ENCODE results near the gene GAPVD1.

The GAPVD1 gene

DNA sequence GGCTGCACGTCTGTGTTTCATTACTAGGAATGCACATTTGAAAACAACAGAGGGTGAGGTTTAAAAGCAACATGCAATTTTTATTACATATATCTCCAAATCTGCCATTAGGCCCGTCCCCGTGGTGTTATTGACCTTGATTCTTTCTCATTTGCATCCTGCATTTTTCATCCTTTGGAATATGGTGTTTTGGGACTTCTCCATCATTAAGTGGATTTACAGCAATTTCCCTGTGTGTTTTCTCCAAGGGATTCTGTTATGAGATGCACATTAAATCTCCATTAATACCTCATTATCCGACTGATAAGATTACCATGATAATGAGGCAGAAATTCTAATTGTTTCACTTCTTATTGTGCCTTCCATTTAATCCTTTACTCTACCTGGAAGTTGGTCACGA lies 117.6 kb downstream of the GAPVD1 start:
- no peaks in the 10 kb centered on the region for H3K27me3 ChIP-seq (ENCODE audit: control insufficient read depth in 2 of 2, insufficient read depth in 2 of 2, low read length in 2 of 2)
- H3K36me3 ChIP-seq (ENCODE audit: control insufficient read depth in 2 of 2, insufficient read depth in 2 of 2, low read length in 2 of 2), result no peaks in the 10 kb centered on the region
- H3K9me3 ChIP-seq (ENCODE audit: control insufficient read depth in 2 of 2, low read length in 2 of 2), result no peaks in the 10 kb centered on the region
- no peak overlapping the region for H3K27ac ChIP-seq (ENCODE audit: low read depth in 2 of 2, low read length in 2 of 2)
- H3K4me3 ChIP-seq (ENCODE audit: low read length in 2 of 2), result no peak overlapping the region
- no peak overlapping the region for H3K9ac ChIP-seq (ENCODE audit: low read depth in 1 of 2, low read length in 2 of 2)
- H3K4me1 ChIP-seq (ENCODE audit: control insufficient read depth in 2 of 2, insufficient read depth in 2 of 2, low read length in 2 of 2), result peaks cover 4 to 5% of the 10 kb centered on the region in 2 donors

DNA sequence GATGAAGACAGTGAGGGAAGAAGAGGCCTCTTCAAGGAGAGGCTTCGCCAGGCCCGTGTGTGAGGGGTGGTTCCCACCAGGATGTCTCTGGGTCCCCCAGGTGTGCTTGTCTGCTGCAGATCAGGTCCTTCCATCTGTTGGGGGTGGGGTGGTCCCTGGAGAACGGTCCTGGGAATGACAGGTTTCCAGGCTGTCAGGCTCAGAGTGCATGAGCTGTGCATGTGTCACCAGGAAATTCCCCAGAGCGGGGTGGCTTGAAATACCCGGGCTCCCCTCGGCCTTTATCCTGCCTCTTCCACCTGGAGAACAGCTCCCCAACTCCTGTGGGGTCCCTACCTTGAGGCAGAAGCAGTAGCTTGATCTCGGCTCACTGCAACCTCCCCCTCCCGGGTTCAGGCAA lies 118.8 kb downstream of the GAPVD1 start:
- no peaks in the 10 kb centered on the region for H3K9me3 ChIP-seq (ENCODE audit: control insufficient read depth in 2 of 2, low read length in 2 of 2)
- no peak overlapping the region for H3K4me3 ChIP-seq (ENCODE audit: low read length in 2 of 2)
- H3K9ac ChIP-seq (ENCODE audit: low read depth in 1 of 2, low read length in 2 of 2), result no peak overlapping the region
- H3K4me1 ChIP-seq (ENCODE audit: control insufficient read depth in 2 of 2, insufficient read depth in 2 of 2, low read length in 2 of 2), result no peaks in the 10 kb centered on the region
- no peaks in the 10 kb centered on the region for H3K27me3 ChIP-seq (ENCODE audit: control insufficient read depth in 2 of 2, insufficient read depth in 2 of 2, low read length in 2 of 2)
- no peaks in the 10 kb centered on the region for H3K36me3 ChIP-seq (ENCODE audit: control insufficient read depth in 2 of 2, insufficient read depth in 2 of 2, low read length in 2 of 2)
- H3K27ac ChIP-seq (ENCODE audit: low read depth in 2 of 2, low read length in 2 of 2), result no peak overlapping the region

DNA sequence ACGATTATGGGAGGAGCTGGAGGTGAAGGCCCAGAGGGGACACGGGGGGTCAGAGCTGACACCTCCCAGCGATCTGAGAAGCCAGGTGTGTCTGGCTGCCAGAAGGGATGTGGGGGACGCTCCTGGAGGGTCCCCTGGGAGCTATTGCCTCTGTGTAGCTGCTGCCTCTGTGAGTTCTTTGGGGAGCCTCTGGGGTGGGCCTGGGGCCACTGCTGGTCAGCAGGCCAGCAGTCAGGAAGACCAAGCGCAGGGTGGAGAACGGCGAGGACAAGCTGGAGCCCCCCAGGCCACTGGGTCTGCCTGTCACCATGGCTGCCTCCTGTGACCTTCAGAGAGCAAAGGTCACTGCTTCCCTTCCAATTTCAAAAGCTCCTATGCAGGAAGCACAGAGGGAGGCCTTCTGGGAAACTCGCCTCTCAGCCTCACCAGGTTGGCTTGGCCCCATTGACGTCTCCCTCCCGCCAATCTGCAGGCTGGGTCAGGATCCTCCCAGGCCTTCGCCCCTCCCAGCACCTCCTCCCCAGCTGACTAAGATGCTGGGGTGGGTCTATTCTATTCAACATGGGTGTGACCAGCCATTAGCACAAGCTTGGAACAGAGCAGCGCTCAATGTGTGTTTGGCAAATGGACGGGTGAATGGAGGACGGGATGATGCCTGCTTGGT lies 126.4 kb downstream of the GAPVD1 start:
- no peak overlapping the region for H3K4me3 ChIP-seq (ENCODE audit: low read length in 2 of 2)
- no peak overlapping the region for H3K9ac ChIP-seq (ENCODE audit: low read depth in 1 of 2, low read length in 2 of 2)
- no peaks in the 10 kb centered on the region for H3K9me3 ChIP-seq (ENCODE audit: control insufficient read depth in 2 of 2, low read length in 2 of 2)
- H3K27ac ChIP-seq (ENCODE audit: low read depth in 2 of 2, low read length in 2 of 2), result no peak overlapping the region
- H3K36me3 ChIP-seq (ENCODE audit: control insufficient read depth in 2 of 2, insufficient read depth in 2 of 2, low read length in 2 of 2), result no peaks in the 10 kb centered on the region
- no peaks in the 10 kb centered on the region for H3K27me3 ChIP-seq (ENCODE audit: control insufficient read depth in 2 of 2, insufficient read depth in 2 of 2, low read length in 2 of 2)
- no peaks in the 10 kb centered on the region for H3K4me1 ChIP-seq (ENCODE audit: control insufficient read depth in 2 of 2, insufficient read depth in 2 of 2, low read length in 2 of 2)

DNA sequence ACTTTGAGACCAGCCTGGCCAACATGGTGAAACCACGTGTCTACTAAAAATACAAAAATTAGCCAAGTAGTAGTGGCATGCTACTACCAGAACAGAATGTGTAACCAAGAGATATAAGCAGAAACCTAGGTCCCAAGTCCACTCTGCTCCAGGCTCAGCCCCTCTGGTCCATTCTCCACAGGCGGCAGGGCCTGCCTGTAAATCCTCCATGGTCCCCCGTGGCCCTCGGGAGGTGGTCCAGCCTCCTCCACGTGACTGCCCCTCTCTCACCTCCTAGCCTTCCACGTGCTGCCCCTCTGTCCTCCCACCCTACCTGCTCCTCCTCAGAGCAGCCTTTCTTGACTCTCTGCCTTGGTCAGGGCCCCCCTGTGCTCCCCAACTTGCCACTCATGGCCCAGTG lies 127.4 kb downstream of the GAPVD1 start:
- H3K9me3 ChIP-seq (ENCODE audit: control insufficient read depth in 2 of 2, low read length in 2 of 2), result no peaks in the 10 kb centered on the region

DNA sequence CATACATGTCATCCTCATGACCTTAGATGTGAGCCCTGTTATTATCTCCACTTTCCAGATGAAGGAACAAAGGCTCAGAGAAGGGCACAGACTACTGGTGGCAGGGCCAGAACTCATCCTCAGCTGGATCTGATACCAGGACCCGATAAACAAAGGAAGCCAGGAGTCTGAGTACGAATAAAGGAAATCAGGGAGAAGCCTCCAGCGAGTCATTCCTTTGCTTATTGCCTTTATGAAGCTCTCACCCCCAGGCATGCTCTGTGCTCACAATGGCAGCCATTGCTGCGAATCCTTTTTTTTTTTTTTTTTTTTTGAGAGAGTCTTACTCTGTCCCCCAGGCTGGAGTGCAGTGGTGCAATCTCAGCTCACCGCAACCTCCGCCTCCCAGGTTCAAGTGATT lies 130.1 kb downstream of the GAPVD1 start:
- Histone ChIP-seq H3K27ac (ENCODE audit: low read depth in 2 of 2, low read length in 2 of 2) (no peak overlapping the region), H3K9me3 (ENCODE audit: control insufficient read depth in 2 of 2, low read length in 2 of 2) (no peaks in the 10 kb centered on the region), H3K4me3 (ENCODE audit: low read length in 2 of 2) (no peak overlapping the region), H3K27me3 (ENCODE audit: control insufficient read depth in 2 of 2, insufficient read depth in 2 of 2, low read length in 2 of 2) (no peaks in the 10 kb centered on the region), H3K36me3 (ENCODE audit: control insufficient read depth in 2 of 2, insufficient read depth in 2 of 2, low read length in 2 of 2) (no peaks in the 10 kb centered on the region), H3K9ac (ENCODE audit: low read depth in 1 of 2, low read length in 2 of 2) (no peak overlapping the region), H3K4me1 (ENCODE audit: control insufficient read depth in 2 of 2, insufficient read depth in 2 of 2, low read length in 2 of 2) (no peaks in the 10 kb centered on the region)

More for the DNA sequence above, 127.4 kb downstream of the GAPVD1 start:
- H3K36me3 ChIP-seq (ENCODE audit: control insufficient read depth in 2 of 2, insufficient read depth in 2 of 2, low read length in 2 of 2), result no peaks in the 10 kb centered on the region
- no peak overlapping the region for H3K4me3 ChIP-seq (ENCODE audit: low read length in 2 of 2)
- no peak overlapping the region for H3K9ac ChIP-seq (ENCODE audit: low read depth in 1 of 2, low read length in 2 of 2)
- H3K27me3 ChIP-seq (ENCODE audit: control insufficient read depth in 2 of 2, insufficient read depth in 2 of 2, low read length in 2 of 2), result no peaks in the 10 kb centered on the region
- no peaks in the 10 kb centered on the region for H3K4me1 ChIP-seq (ENCODE audit: control insufficient read depth in 2 of 2, insufficient read depth in 2 of 2, low read length in 2 of 2)
- H3K27ac ChIP-seq (ENCODE audit: low read depth in 2 of 2, low read length in 2 of 2), result no peak overlapping the region

DNA sequence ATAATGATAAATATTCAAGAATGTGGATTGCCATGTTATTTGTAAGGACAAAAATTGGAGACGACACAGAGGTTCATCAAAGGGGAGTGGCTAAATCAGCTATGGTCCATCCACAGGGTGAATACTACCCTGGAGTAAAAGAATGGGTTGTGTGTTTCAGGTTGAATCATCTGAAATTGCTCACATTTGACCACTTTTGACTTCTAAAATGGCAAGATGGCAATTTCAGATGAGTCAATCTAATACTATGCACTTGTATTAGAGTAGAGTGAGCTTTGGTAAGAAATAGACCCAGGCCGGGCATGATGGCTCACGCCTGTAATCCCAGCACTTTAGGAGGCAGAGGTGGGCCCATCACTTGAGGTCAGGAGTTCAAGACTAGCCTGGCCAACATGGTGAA lies 131.8 kb downstream of the GAPVD1 start:
- Histone ChIP-seq H3K36me3 (ENCODE audit: control insufficient read depth in 2 of 2, insufficient read depth in 2 of 2, low read length in 2 of 2) (no peaks in the 10 kb centered on the region), H3K27me3 (ENCODE audit: control insufficient read depth in 2 of 2, insufficient read depth in 2 of 2, low read length in 2 of 2) (no peaks in the 10 kb centered on the region), H3K4me3 (ENCODE audit: low read length in 2 of 2) (no peak overlapping the region), H3K9ac (ENCODE audit: low read depth in 1 of 2, low read length in 2 of 2) (no peak overlapping the region), H3K9me3 (ENCODE audit: control insufficient read depth in 2 of 2, low read length in 2 of 2) (no peaks in the 10 kb centered on the region), H3K27ac (ENCODE audit: low read depth in 2 of 2, low read length in 2 of 2) (no peak overlapping the region), H3K4me1 (ENCODE audit: control insufficient read depth in 2 of 2, insufficient read depth in 2 of 2, low read length in 2 of 2) (no peaks in the 10 kb centered on the region)

DNA sequence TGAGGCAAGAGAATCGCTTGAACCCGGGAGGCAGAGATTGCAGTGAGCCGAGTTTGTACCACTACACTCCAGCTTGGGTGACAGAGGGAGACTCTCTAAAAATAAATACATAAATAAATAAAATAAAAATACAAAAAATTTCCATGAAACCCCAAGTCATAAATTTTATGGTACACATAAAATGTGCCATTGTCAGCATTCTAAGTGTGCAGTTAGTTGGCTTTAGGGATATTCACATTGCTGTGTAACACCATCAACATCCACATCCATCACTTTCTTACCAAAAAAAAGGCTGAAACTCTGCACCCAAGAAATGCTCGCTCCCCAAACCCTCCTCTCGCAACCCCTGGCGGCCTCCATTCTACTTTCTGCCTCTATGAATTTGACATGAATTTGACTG lies 135.2 kb downstream of the GAPVD1 start:
- H3K4me3 ChIP-seq (ENCODE audit: low read length in 2 of 2), result no peak overlapping the region
- H3K9ac ChIP-seq (ENCODE audit: low read depth in 1 of 2, low read length in 2 of 2), result no peak overlapping the region
- no peaks in the 10 kb centered on the region for H3K4me1 ChIP-seq (ENCODE audit: control insufficient read depth in 2 of 2, insufficient read depth in 2 of 2, low read length in 2 of 2)
- H3K27ac ChIP-seq (ENCODE audit: low read depth in 2 of 2, low read length in 2 of 2), result no peak overlapping the region
- no peaks in the 10 kb centered on the region for H3K36me3 ChIP-seq (ENCODE audit: control insufficient read depth in 2 of 2, insufficient read depth in 2 of 2, low read length in 2 of 2)
- H3K27me3 ChIP-seq (ENCODE audit: control insufficient read depth in 2 of 2, insufficient read depth in 2 of 2, low read length in 2 of 2), result no peaks in the 10 kb centered on the region
- no peaks in the 10 kb centered on the region for H3K9me3 ChIP-seq (ENCODE audit: control insufficient read depth in 2 of 2, low read length in 2 of 2)

DNA sequence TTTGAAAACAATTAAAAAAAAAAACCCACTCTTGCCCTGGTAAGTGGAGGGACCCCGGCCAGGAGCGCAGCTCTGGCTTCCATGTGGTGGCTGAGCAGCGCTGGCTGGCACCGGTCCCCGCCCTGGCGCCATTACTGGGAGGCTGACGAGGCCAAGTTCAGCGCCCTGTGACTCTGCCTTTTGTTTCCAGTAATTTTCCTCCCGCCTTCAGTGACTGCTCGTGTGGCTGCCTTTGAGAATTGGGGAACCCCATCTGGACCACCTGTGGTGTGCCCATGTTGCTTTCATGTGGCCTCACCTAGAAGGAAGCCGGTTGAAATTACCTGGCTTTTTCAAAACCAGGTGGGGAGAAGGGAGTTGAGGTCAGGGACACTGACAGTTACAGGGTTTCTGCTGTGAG lies 136.1 kb downstream of the GAPVD1 start:
- Histone ChIP-seq H3K36me3 (ENCODE audit: control insufficient read depth in 2 of 2, insufficient read depth in 2 of 2, low read length in 2 of 2) (no peaks in the 10 kb centered on the region), H3K4me3 (ENCODE audit: low read length in 2 of 2) (no peak overlapping the region), H3K4me1 (ENCODE audit: control insufficient read depth in 2 of 2, insufficient read depth in 2 of 2, low read length in 2 of 2) (no peaks in the 10 kb centered on the region), H3K9me3 (ENCODE audit: control insufficient read depth in 2 of 2, low read length in 2 of 2) (no peaks in the 10 kb centered on the region), H3K9ac (ENCODE audit: low read depth in 1 of 2, low read length in 2 of 2) (no peak overlapping the region), H3K27ac (ENCODE audit: low read depth in 2 of 2, low read length in 2 of 2) (no peak overlapping the region), H3K27me3 (ENCODE audit: control insufficient read depth in 2 of 2, insufficient read depth in 2 of 2, low read length in 2 of 2) (no peaks in the 10 kb centered on the region)

DNA sequence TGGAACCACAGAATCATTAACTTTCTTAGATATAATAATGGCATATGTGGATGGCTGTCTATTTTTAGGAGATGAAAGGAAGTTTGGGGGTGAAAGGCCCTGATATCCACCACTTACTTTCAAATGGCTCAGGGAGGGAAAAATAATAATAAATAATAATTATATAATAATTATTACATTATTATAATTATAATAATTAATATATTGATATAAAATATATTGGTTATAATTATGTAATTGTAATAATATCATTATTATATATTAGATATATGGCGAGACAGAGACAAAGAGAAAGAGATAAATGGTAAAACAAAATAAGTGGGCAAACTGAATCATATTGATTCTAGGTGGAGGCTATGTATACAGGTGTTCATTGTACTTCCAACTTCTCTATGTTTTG lies 136.6 kb downstream of the GAPVD1 start:
- Histone ChIP-seq H3K36me3 (ENCODE audit: control insufficient read depth in 2 of 2, insufficient read depth in 2 of 2, low read length in 2 of 2) (no peaks in the 10 kb centered on the region), H3K27ac (ENCODE audit: low read depth in 2 of 2, low read length in 2 of 2) (no peak overlapping the region), H3K9ac (ENCODE audit: low read depth in 1 of 2, low read length in 2 of 2) (no peak overlapping the region), H3K9me3 (ENCODE audit: control insufficient read depth in 2 of 2, low read length in 2 of 2) (no peaks in the 10 kb centered on the region), H3K4me1 (ENCODE audit: control insufficient read depth in 2 of 2, insufficient read depth in 2 of 2, low read length in 2 of 2) (no peaks in the 10 kb centered on the region), H3K27me3 (ENCODE audit: control insufficient read depth in 2 of 2, insufficient read depth in 2 of 2, low read length in 2 of 2) (no peaks in the 10 kb centered on the region), H3K4me3 (ENCODE audit: low read length in 2 of 2) (no peak overlapping the region)

DNA sequence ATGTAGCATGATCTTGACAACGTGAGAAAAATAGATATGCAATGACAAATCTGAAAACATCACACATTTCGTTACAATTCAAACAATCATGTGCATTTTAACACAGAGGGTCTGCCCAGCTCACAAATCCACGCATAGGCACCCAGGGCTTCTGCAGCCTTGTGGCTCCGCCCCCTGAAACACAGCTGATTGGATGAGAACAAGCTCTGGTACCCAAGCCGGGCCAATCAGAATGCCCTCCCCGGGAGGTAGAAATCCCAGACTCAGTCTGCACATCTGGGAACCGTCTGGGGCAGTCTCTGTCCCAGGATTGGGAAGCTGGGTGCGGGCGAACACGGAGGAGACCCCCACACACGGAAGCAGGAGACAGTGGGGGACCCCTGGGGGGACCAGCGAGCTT lies 137.5 kb downstream of the GAPVD1 start:
- Histone ChIP-seq H3K27me3 (ENCODE audit: control insufficient read depth in 2 of 2, insufficient read depth in 2 of 2, low read length in 2 of 2) (no peaks in the 10 kb centered on the region), H3K27ac (ENCODE audit: low read depth in 2 of 2, low read length in 2 of 2) (no peak overlapping the region), H3K9me3 (ENCODE audit: control insufficient read depth in 2 of 2, low read length in 2 of 2) (no peaks in the 10 kb centered on the region), H3K4me1 (ENCODE audit: control insufficient read depth in 2 of 2, insufficient read depth in 2 of 2, low read length in 2 of 2) (no peaks in the 10 kb centered on the region), H3K9ac (ENCODE audit: low read depth in 1 of 2, low read length in 2 of 2) (no peak overlapping the region), H3K4me3 (ENCODE audit: low read length in 2 of 2) (no peak overlapping the region), H3K36me3 (ENCODE audit: control insufficient read depth in 2 of 2, insufficient read depth in 2 of 2, low read length in 2 of 2) (no peaks in the 10 kb centered on the region)

DNA sequence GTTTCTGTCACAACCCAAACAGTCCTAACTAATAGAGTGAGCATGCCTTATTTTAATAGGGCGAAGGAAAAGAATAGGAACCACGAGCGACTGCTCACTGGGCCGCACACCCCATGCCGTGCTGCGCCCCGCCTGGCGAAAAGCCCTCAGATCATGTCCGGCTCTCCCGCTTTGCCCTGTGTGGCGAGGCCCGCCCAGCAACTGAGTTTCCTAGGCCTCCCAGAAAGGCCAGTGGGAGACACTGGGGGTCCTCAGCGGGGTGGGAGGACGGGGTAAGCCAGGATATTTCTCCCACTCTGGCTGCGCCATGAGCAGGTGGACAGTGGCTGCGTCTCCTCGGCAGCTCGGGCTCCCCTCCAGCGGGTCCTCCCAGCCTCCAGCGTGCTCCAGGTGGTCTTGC lies 138.0 kb downstream of the GAPVD1 start:
- H3K4me3 ChIP-seq (ENCODE audit: low read length in 2 of 2), result no peak overlapping the region
- H3K36me3 ChIP-seq (ENCODE audit: control insufficient read depth in 2 of 2, insufficient read depth in 2 of 2, low read length in 2 of 2), result no peaks in the 10 kb centered on the region
- H3K9me3 ChIP-seq (ENCODE audit: control insufficient read depth in 2 of 2, low read length in 2 of 2), result no peaks in the 10 kb centered on the region
- no peak overlapping the region for H3K27ac ChIP-seq (ENCODE audit: low read depth in 2 of 2, low read length in 2 of 2)
- H3K9ac ChIP-seq (ENCODE audit: low read depth in 1 of 2, low read length in 2 of 2), result no peak overlapping the region
- H3K27me3 ChIP-seq (ENCODE audit: control insufficient read depth in 2 of 2, insufficient read depth in 2 of 2, low read length in 2 of 2), result no peaks in the 10 kb centered on the region
- H3K4me1 ChIP-seq (ENCODE audit: control insufficient read depth in 2 of 2, insufficient read depth in 2 of 2, low read length in 2 of 2), result no peaks in the 10 kb centered on the region

Data from mucosa of rectum (tissue), 2 donors.